Fibroblast of mammary gland (primary cell): Measurements from ENCODE around the gene STARD8.
A peak's percentile ranks its signal among the peaks of the same experiment; 100 is the strongest.

Source experiments
- DNase-seq: peaks from one replicate; pipeline ENCODE4 v3.0.0-alpha.2; 2010; ENCODE audit warnings: low read depth
- H3K4me3 ChIP-seq: 2 replicates; pipeline ENCODE4 v1.5.1; 2011; ENCODE audit warnings: low read depth, mild to moderate bottlenecking, low read length, moderate library complexity; ENCODE audit not compliant: control insufficient read depth
- CTCF ChIP-seq: conservative IDR thresholded peaks from 2 replicates; pipeline ENCODE4 v1.5.1; 2011; ENCODE audit warnings: low read depth, low read length, inconsistent platforms; ENCODE audit not compliant: control insufficient read depth, insufficient read depth

Gene STARD8

GRCh38 chrX:68703846-68704245, 56.4 kb downstream of the STARD8 start:
- no peak overlapping the region for H3K4me3 ChIP-seq
- DNase-seq = no peak
- TF ChIP-seq CTCF = no peak

- H3K4me3 ChIP-seq = no peak overlapping the region
- no peak for DNase-seq
- no peak for TF ChIP-seq CTCF
Observed at GRCh38 chrX:68705986-68706385, 58.5 kb downstream of the STARD8 start.

GRCh38 chrX:68708503-68709290, 61.2 kb downstream of the STARD8 start:
- TF ChIP-seq CTCF = no peak
- no peak overlapping the region for H3K4me3 ChIP-seq
- DNase-seq = no peak

GRCh38 chrX:68710870-68711576, 63.6 kb downstream of the STARD8 start:
- TF ChIP-seq CTCF = peak; percentile 52
- H3K4me3 ChIP-seq = no peak overlapping the region
- DNase-seq = peak; percentile 54

- no peak overlapping the region for H3K4me3 ChIP-seq
- DNase-seq = no peak
- TF ChIP-seq CTCF = no peak
Observed at GRCh38 chrX:68711845-68712244, 64.4 kb downstream of the STARD8 start.

- DNase-seq = no peak
- no peak overlapping the region for H3K4me3 ChIP-seq
- TF ChIP-seq CTCF = no peak
Observed at GRCh38 chrX:68714856-68715255, 67.4 kb downstream of the STARD8 start.
